GM21515 (cell line): ENCODE measurements around the gene RTTN.
A peak's percentile ranks its signal among the peaks of the same experiment; 100 is the strongest.
"Not testable (repeated sequence)": the region's sequence is repeated elsewhere in the genome, so short reads cannot be mapped to it uniquely, and the experiment has no call there.

Source experiments
- ATAC-seq: cut with Tn5 transposase; IDR thresholded peaks from one replicate; pipeline ENCODE4 v1.9.1; 2021; ENCODE audit not compliant: unreplicated experiment

The RTTN gene

GRCh38 chr18:69982417-69982816 is 223.1 kb downstream of the RTTN start:
- ATAC-seq = no peak

GRCh38 chr18:69981948-69982347 is 223.5 kb downstream of the RTTN start:
- peak; percentile 55 for ATAC-seq

- no peak for ATAC-seq
Measured at GRCh38 chr18:69980982-69981804, 224.3 kb downstream of the RTTN start.

- ATAC-seq = no peak
Measured at GRCh38 chr18:69980509-69980908, 225.0 kb downstream of the RTTN start.

GRCh38 chr18:69978732-69979715 is 226.5 kb downstream of the RTTN start:
- ATAC-seq = peak; percentile 63

GRCh38 chr18:69975294-69975693 is 230.2 kb downstream of the RTTN start:
- not testable (repeated sequence) for ATAC-seq

GRCh38 chr18:69974365-69974764 is 231.1 kb downstream of the RTTN start:
- ATAC-seq = no peak

- ATAC-seq = no peak
Measured at GRCh38 chr18:69969491-69969890, 236.0 kb downstream of the RTTN start.

- no peak for ATAC-seq
Measured at GRCh38 chr18:69968039-69968438, 237.4 kb downstream of the RTTN start.

GRCh38 chr18:69963196-69963595 is 242.3 kb downstream of the RTTN start:
- ATAC-seq = no peak

- no peak for ATAC-seq
Measured at GRCh38 chr18:69961718-69962117, 243.8 kb downstream of the RTTN start.

- peak; percentile 51 for ATAC-seq
Measured at GRCh38 chr18:69958422-69958821, 247.1 kb downstream of the RTTN start.

- ATAC-seq = no peak
Measured at GRCh38 chr18:69957747-69958146, 247.7 kb downstream of the RTTN start.

GRCh38 chr18:69956665-69957620 is 248.5 kb downstream of the RTTN start:
- ATAC-seq = no peak

- no peak for ATAC-seq
Measured at GRCh38 chr18:69956057-69956456, 249.4 kb downstream of the RTTN start.

- peak; percentile 32 for ATAC-seq
Measured at GRCh38 chr18:69954719-69955480, 250.6 kb downstream of the RTTN start.

- no peak for ATAC-seq
Measured at GRCh38 chr18:69953191-69953590, 252.3 kb downstream of the RTTN start.
